NCI-H128 (cell line): ENCODE measurements around the gene KRTAP10-9.
"Not testable (repeated sequence)": the region's sequence is repeated elsewhere in the genome, so short reads cannot be mapped to it uniquely, and the experiment has no call there.

Experiments used
- DNase-seq: peaks from one replicate; lab custom pipeline; 2025; ENCODE audit not compliant: unreplicated experiment; lab: John Stamatoyannopoulos, UW

Gene KRTAP10-9

GRCh38 chr21:44638506-44639330, 11.8 kb downstream of the KRTAP10-9 start:
- not testable (repeated sequence) for DNase-seq

GRCh38 chr21:44639331-44639655, 12.4 kb downstream of the KRTAP10-9 start:
- no peak for DNase-seq

- DNase-seq: no peak
Measured at GRCh38 chr21:44640761-44641160, 13.9 kb downstream of the KRTAP10-9 start.

GRCh38 chr21:44643741-44644310, 16.9 kb downstream of the KRTAP10-9 start:
- DNase-seq: no peak

- DNase-seq: no peak
Measured at GRCh38 chr21:44644878-44645277, 18.0 kb downstream of the KRTAP10-9 start.

- DNase-seq: not testable (repeated sequence)
Measured at GRCh38 chr21:44646366-44647221, 19.7 kb downstream of the KRTAP10-9 start, which contains the start of gene KRTAP10-11. KRTAP10-11 (plus strand) TSS chr21:44646414; CDS start chr21:44646459, 45 bp downstream.

GRCh38 chr21:44647222-44647552, 20.3 kb downstream of the KRTAP10-9 start:
- no peak for DNase-seq

GRCh38 chr21:44648557-44649311, 21.8 kb downstream of the KRTAP10-9 start:
- DNase-seq: no peak

GRCh38 chr21:44649521-44650100, 22.7 kb downstream of the KRTAP10-9 start:
- DNase-seq: no peak

- DNase-seq: no peak
Measured at GRCh38 chr21:44650265-44650972, 23.5 kb downstream of the KRTAP10-9 start.

GRCh38 chr21:44650973-44651675, 24.2 kb downstream of the KRTAP10-9 start:
- no peak for DNase-seq

GRCh38 chr21:44653123-44653522, 26.2 kb downstream of the KRTAP10-9 start:
- no peak for DNase-seq

GRCh38 chr21:44653656-44654575, 27.0 kb downstream of the KRTAP10-9 start:
- no peak for DNase-seq

GRCh38 chr21:44654576-44655175, 27.8 kb downstream of the KRTAP10-9 start, which contains the start of gene KRTAP12-4:
KRTAP12-4 (minus strand) TSS chr21:44654659; CDS start chr21:44654614, 45 bp downstream.
- no peak for DNase-seq

- DNase-seq: no peak
Measured at GRCh38 chr21:44656868-44657267, 30.0 kb downstream of the KRTAP10-9 start.

GRCh38 chr21:44657635-44658540, 31.0 kb downstream of the KRTAP10-9 start, which contains the start of gene KRTAP12-3:
KRTAP12-3 (plus strand) TSS chr21:44657932; CDS start chr21:44657980, 48 bp downstream.
- DNase-seq: no peak

- no peak for DNase-seq
Measured at GRCh38 chr21:44658541-44658910, 31.6 kb downstream of the KRTAP10-9 start.
